ENCODE results near the gene TIAM1.

Gene TIAM1

GRCh38 chr21:31124010-31124409 lies 220.1 kb downstream of the TIAM1 start:
- DNase-seq = no peak

- DNase-seq = no peak
These were observed 224.9 kb downstream of the TIAM1 start for GRCh38 chr21:31119199-31119598.

GRCh38 chr21:31117128-31117916 lies 226.7 kb downstream of the TIAM1 start:
- DNase-seq = peak; percentile 68

DNA sequence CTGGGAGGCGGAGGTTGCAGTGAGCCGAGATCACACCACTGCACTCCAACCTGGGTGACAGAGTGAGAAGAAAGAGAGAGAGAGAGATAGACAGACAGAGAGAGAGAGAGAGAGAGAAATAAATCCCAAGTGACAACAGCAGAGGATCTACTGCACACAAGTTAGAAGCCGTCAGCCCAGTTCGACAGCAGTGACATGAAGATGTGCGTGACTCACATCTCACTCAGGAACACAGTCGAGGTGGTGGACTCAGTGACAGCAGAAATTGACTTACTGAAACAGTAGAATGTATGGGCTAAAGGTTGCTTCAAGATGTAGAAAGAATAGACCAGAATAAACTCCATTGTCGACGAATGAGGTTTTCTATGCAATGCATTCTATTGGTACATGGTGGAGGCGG lies 228.8 kb downstream of the TIAM1 start:
- DNase-seq = no peak

DNA sequence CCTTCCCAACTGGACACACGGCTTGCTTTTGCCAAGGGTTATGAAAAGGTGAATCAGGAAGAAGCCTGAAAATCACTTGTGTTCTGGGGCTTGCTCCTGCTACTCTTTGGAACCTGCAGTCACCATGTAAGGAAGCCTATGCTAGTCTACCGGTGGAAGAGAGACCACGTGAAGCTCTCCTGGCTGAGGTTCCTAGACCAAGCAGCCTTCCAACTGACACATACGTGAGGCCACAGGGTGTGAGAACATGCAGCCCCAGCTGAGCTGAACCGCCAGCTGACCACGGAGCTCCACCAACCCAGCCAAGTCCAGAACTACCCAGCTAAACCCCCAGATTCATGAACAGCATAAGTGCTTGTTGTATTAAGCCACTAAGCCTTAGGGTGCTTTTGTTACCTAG lies 233.0 kb downstream of the TIAM1 start:
- DNase-seq = no peak

- no peak for DNase-seq
These were observed 233.6 kb downstream of the TIAM1 start for GRCh38 chr21:31110430-31110829.

DNA sequence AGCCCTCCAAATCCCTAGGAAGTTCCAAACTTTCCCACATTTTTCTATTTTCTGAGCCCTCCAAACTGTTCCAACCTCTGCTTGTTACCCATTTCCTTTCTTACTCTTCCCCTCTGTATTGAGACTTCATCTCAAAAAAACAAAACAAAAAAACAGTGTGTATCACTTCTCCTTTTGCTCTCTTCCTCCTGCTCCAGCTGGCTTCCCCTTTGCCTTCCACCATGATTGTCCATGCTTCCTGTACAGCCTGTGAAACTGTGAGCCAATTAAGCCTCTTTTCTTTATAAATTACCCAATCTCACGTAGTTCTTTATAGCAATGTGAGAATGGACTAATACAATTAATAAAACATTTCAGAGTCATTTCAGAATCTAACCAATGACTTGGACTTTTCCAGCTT lies 236.2 kb downstream of the TIAM1 start:
- no peak for DNase-seq

- no peak for DNase-seq
These were observed 236.8 kb downstream of the TIAM1 start for GRCh38 chr21:31107176-31107785.

DNA sequence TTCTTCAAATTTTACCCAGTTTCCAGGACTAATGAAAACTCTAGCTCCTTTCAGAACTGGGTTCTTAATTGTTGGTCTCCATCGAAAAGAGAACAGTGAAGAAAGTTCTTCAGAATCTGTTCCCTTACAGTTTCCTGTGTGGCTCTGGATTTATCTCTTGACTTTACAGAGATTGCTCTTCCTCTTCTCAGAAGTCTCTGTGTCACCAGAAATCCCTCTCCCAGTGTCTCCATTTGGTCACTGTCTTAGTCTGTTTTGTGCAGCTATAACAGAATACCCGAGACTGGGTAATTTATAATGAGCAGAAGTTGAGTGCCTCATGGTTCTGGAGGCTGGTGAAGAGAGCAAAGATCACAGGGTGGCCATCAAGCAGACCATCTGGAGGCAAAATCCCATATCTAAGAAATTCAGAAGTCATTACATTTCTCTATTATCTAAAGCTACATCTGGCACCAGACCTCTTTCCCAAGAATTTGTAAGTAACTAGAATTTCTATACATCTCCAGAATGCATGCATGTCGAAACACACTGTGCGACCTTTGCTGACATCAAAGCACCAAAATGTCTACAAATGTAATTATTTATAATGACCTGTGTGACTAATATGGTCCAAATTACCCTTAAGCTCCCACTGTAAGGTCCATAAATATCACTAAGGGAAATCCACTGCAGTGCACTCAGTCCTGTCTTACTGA lies 240.3 kb downstream of the TIAM1 start:
- DNase-seq = peak; percentile 9

GRCh38 chr21:31103163-31103562 lies 240.9 kb downstream of the TIAM1 start:
- no peak for DNase-seq

DNA sequence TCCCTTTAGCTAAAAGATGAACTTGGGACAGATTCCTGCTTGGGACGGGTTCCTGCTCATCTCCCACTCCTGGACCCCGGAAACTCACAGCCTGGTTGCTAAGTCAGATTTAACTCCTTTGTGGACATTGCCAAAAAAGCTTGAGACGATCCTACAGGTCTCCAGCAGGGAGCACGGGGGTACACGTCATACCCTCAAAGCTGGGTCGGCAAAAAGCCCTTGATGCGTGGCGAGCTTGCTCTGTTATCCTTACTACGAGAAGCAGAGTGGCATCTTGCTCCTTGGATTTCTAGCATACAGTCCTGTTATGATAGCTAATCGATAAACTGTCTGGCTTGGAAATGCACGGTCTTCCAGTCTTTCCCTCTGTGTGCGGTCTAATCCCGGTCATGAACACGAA lies 244.9 kb downstream of the TIAM1 start:
- no peak for DNase-seq

GRCh38 chr21:31098576-31099005 lies 245.5 kb downstream of the TIAM1 start:
- DNase-seq = peak; percentile 79

DNA sequence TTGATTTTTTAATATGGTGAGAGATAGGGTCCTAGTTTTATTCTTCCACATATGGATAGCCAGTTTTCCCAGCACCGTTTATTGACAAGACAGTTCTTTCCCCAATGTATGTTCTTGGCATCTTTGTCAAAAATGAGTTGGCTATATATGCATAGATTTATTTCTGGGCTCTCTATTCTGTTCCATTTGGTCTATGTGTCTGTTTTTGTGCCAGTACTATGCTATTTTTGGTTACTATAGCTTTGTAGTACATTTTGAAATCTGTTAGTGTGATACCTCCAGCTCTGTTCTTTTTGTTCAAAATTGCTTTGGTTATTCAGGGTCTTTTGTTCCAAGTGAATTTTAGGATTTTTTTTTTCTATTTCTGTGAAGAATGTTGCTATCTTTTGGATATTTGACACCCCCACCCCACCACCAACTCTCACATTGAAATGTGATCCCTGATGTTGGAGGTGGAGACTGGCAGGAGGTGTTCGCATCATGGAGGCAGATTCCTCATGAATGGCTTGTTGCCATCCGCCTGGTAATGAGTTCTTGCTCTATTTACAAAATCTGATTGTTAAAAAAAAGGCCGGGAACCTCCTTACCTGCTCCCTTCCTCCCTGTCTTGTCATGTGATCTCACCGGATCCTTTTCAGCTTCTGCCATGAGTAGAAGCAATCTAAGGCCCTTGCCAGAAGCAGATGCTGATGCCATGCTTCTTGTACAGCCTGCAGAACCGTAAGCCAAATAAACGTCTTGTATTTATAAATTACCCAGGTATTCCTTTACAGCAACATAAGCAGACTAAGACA lies 251.0 kb downstream of the TIAM1 start:
- DNase-seq = no peak

- no peak for DNase-seq
These were observed 253.7 kb downstream of the TIAM1 start for GRCh38 chr21:31090376-31090775.

- DNase-seq = no peak
These were observed 255.6 kb downstream of the TIAM1 start for GRCh38 chr21:31088474-31088751.

DNA sequence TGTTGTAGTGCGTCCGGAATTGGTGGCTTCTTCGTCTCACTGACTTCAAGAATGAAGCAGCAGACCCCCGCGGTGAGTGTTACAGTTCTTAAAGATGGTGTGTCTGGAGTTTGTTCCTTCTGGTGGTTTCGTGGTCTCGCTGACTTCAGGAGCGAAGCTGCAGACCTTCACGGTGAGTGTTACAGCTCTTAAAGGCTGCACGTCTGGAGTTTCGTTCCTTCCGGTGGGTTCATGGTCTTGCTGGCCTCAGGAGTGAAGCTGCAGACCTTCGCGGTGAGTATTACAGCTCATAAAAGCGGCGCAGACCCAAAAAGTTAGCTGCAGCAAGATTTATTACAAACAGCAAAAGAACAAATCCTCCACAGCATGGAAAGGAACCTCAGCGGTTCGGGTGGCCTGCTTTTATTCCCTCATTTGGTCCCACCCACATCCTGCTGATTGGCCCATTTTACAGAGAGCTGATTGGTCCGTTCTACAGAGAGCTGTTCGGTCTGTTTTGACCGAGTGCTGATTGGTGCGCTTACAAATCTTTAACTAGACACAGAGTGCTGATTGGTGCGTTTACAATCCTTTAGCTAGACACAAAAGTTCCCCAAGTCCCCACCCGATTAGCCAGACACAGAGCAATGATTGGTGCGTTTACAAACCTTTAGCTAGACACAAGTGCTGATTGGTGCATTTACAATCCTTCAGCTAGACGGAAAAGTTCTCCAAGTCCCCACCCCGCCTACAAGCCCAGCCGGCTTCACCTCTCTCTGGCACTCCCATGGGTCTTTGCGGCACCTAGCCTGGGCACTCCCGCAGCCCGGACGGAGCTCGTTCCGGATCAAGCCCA lies 256.2 kb downstream of the TIAM1 start:
- DNase-seq = no peak

- DNase-seq = no peak
These were observed 259.4 kb downstream of the TIAM1 start for GRCh38 chr21:31084689-31085088.

- DNase-seq = peak; percentile 72
These were observed 265.3 kb downstream of the TIAM1 start for GRCh38 chr21:31078796-31079195.

DNA sequence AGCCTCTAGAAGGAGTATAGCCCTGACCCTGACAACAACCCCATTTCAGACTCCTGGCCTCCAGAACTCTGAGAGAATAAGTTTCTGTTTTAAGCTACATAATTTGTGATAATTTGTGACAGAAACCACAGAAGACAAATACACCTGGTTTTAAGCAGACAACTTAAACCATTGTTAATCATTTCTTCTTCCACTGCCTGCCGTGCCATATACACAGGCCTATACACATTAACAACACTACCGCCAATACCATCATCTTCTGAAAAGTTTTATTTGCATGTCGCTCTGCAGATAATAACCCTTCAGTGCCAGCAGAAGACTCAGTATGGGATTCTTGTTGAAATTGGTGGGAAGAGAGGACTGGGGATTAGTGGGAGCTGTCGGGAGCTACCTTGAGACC lies 265.8 kb downstream of the TIAM1 start:
- DNase-seq = no peak

DNA sequence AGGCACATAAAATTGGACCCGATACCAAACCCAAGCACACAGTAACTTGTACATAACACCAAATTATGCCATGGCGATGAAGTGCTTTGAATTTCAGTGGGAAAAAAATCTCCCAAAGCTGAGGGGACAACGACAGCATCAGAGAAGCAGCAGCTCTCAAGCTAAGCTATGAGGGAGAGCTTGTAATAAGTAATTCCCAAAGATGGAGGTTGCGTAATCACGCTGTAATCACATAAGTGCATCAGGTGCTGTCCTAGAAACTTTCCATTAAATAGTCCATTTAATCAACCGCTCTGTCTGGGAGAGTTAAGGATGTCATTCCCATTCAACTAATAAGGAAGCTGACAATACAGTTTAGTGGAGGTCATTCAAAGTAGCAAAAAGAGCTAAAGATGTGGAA lies 268.2 kb downstream of the TIAM1 start:
- no peak for DNase-seq

- no peak for DNase-seq
These were observed 271.5 kb downstream of the TIAM1 start for GRCh38 chr21:31072533-31072932.

All from activated CD4-positive, alpha-beta T cell treated with anti-CD3 and anti-CD28 coated beads, Interleukin-10, Interleukin-2, amounts not matched to agents 100 ng/mL and 50 ng/mL, durations not matched to agents 16 hours and 8 hours (primary cell).